ENCODE data around the gene BCL11A.
A peak's percentile ranks its signal among the peaks of the same experiment; 100 is the strongest.

BCL11A gene

DNA sequence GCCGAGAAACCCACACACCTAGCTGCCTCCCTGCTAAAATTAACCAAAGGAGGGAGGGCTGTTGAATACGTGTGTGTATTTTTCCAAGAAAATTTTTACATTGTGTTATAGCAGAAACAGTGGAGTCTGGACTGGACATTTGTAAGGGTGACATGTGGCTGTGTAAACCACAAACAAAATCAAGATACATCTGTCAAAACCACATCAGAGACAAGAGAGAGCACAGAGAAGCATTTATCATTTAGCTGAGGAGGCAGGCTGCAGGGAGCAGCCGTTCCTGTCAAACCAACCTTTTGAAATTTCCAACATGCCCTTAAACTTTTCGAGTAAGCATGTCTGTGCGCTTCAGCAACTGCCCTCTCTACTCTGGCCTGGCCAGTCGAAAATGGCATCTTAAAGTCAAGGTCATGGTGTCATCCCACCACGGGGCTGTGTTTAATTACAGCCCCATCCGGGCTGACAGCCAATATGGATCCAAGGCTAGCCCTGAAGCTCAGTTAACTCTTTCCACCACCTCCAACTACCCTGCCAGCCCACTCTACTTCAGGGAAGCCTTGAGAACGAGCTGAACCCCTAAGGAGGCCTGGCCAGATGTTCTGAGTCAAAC, 8.4 kb downstream of the BCL11A start:
- DNase-seq (ENCODE audit: low spot score) = no peak

GRCh38 chr2:60544062-60544461, 9.4 kb downstream of the BCL11A start:
- DNase-seq (ENCODE audit: low spot score) = no peak

- DNase-seq (ENCODE audit: low spot score) = no peak
Measured at GRCh38 chr2:60541056-60541651, 12.3 kb downstream of the BCL11A start.

GRCh38 chr2:60540074-60540473, 13.4 kb downstream of the BCL11A start:
- no peak for DNase-seq (ENCODE audit: low spot score)

DNA sequence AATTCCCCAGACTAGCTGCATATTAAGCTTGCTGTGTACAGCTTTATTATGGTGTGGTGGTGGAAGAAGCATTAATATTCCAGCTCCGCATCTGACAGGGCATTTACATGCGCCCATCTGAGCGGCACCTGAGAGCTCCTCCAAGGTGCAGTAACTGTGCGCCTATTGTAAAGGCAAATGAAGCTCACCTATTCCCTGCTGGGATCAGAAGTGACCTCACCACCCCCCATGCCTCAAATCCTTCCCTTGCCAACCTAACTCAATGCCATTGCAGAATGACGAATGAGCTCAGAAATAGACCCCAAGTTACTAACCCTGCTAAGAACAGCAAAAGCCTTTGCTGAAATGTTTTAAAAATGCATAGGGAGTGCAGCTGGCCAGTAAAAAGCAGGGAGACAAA, 14.3 kb downstream of the BCL11A start:
- DNase-seq (ENCODE audit: low spot score) = no peak

DNA sequence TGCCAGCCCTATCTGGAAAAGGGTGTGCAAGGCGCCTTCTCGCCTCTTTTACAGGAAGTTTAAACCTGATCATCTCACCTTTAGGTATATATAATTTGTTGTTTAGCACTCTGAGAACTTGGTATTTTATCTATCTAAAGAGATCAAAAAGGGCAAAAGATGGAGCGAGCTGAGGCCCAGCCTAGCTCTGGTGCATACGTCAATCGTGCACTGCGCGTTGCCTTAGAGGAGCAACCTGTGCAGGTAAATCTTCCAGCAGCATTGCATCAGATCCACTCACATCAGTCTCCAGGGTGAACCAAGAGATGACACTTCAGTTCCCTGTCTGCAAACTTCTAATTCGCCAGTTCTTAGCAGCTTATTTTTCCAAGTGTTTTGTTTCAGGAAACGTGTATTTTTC, 15.4 kb downstream of the BCL11A start:
- DNase-seq (ENCODE audit: low spot score) = no peak

GRCh38 chr2:60536746-60537145, 16.7 kb downstream of the BCL11A start:
- no peak for DNase-seq (ENCODE audit: low spot score)

DNA sequence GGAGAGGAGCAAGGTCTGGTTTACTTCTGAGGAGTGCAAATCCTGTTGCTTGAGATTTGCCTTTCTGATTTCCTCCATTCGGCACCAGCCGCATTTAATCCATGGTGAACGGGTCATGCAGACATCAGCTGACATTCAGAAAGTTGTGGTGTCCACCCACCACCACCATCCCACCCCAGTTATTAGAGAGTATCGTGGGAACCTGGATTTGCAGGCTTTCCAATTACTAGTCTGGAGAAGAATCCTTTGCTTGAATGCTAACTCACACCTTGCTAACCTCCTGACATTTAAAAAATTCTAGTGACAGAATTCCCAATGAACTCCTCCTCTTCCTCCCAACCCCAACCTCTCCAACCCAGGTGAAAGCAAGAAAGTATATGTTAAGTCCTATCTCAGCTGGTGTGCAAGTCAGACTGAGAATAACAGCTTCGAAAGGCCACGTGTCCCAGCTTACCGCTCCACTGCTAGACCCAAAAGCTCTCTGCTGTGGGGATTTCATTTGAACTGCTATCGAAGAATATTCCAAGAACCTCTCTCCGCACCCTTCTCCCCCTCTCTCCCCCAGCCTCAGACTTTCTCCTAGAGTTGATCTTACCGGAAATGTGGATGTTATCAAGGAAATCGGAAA, 17.7 kb downstream of the BCL11A start:
- DNase-seq (ENCODE audit: low spot score) = no peak

GRCh38 chr2:60534892-60535684, 18.4 kb downstream of the BCL11A start:
- no peak for DNase-seq (ENCODE audit: low spot score)

- no peak for DNase-seq (ENCODE audit: low spot score)
Measured at GRCh38 chr2:60534052-60534685, 19.3 kb downstream of the BCL11A start.

- DNase-seq (ENCODE audit: low spot score) = peak; percentile 24
Measured at GRCh38 chr2:60533101-60534051, 20.1 kb downstream of the BCL11A start.

GRCh38 chr2:60532421-60532820, 21.0 kb downstream of the BCL11A start:
- DNase-seq (ENCODE audit: low spot score) = no peak

DNA sequence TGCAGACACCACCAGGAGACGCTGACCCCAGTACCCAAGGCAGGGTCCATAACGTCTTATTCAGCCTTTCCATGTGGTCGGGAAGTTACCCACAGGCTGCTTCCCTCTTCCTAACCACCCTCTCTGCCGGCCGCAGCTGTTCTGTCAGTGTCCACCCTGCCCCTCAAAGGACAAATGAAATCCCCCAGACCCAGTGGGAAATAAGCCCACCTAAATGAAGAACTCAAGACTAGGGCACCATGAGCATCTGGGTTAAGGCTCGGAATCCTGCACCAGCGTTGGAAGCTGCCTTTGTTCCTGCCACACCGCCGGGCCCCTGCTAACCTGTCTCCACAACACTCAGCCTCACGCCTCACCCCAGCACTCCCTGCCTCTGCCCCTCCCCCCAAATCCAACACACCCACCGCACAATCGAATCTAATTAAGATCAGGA, 21.7 kb downstream of the BCL11A start:
- no peak for DNase-seq (ENCODE audit: low spot score)

DNA sequence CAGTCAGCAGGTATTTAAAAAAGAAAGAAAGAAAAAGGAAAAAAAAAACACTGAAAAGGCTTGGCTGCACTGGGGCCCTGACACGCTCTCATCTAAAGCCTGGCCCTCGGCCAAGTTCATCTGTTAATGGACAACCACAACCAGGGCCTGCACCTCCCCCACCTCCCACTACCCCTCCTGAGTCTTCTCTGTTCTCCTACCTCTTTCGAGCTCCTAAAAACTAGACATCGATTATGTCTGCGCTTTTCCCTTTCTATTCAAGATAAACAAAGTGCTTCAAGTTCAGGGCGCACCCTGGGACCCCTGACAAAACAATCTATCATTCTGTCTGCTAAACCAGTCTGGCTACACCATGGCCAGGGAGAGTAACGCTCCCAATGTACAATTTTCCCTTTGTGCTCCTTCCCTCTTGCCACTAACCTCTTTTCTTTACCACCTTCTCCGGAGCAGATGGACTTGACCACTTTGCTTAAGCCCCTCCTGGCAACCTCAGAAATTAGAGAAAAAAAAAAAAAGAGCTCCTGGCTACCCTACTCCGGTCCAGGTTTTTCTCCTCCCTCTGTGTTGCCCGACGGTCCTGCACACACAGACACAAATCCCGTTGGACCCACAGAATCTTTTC, 22.7 kb downstream of the BCL11A start:
- no peak for DNase-seq (ENCODE audit: low spot score)

GRCh38 chr2:60529785-60530627, 23.4 kb downstream of the BCL11A start:
- DNase-seq (ENCODE audit: low spot score) = no peak

DNA sequence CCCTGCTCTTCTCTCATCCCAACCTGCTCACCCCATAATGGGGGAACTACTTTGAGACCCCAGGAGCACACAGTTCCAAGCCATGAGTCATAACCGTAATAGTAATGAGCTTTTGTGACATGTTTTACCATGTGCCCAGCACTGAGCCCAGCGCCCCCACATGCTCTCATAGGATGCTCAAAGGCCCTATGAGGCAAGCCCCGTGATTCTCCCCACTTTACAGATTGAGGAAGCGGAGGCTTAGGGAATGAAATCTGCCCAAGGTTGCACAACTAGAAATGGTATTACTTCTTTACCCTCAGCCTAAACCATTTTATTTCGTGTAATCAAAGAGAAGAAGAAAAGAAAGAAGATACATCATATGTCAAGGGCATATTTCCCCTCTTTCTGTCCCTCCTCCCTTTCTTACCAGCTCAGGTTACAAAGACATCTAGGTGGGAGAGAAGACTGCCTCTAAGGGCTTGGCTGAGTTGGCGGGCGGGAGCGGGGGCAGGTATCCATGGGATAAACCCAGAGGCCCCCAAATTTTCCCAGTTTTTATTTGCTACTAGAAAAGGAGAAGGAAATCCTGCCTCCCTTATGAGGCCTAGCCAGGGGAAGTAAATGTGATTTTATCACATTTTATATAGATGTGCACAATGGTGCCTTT, 24.2 kb downstream of the BCL11A start:
- no peak for DNase-seq (ENCODE audit: low spot score)

DNA sequence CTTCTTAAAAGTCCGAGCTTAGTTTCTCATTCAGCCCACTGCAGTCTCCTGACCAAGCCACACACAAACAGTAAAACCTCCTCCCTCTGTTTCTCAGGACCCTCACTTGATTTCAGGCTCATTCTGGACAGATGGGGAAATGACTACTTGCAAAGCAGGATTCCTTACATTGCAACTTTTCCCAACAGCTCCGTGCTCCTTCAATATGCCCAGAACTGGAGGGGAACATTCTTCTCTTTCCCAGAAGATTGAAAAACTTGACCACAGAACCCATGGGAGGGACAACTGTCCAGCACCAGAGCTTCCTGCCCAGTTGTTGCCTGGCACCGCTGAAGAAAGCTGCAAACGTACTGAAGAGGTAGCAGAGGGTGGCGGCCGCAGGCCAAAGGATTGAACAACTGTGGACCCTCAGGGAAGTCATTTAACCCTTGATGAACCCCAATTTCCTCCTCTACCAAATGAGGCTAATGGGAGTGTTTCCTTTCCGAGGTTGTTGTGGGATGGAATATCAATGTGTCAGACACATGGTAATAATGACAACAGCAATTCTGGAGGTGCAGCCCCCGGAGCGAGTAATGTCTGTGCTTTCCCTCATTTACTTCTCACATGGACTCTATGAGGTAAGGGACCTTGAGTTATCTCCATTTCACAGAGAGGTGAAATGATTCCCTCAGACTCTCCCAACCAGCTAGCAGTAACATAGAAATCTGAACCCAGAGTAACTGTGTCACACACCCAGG, 25.0 kb downstream of the BCL11A start:
- DNase-seq (ENCODE audit: low spot score) = no peak

DNA sequence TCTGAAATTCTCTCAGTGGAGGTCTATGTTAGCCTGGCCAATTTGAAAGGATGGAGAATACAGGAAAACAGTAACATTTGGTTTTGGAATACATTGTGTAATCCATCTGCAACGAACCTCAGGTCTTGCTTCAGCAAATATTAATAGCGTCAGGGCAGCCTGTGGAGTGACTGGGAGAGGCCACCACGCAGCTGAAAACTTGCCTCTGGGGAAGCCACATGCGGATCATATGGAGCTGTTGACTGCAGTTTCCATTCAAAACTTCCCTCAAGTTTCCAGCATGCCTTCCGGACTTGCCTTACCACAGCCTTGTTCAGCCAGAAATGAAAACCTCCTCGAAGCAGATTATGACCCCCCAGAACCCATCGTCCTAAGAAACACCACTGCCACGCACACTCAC, 25.7 kb downstream of the BCL11A start:
- no peak for DNase-seq (ENCODE audit: low spot score)

- DNase-seq (ENCODE audit: low spot score) = no peak
Measured at GRCh38 chr2:60526623-60527022, 26.8 kb downstream of the BCL11A start.
